Forelimb muscle (tissue), 1 donor: ENCODE measurements around the gene EIF2S3. TPM values are rescaled to one million over a fixed set of nuclear protein-coding genes. Genes with fewer than 3 reads are reported as not detected.
A peak's percentile ranks its signal among the peaks of the same experiment; 100 is the strongest.
"Not testable (repeated sequence)": the region's sequence is repeated elsewhere in the genome, so short reads cannot be mapped to it uniquely, and the experiment has no call there.

ENCODE experiments used
- DNase-seq: peaks from one replicate; pipeline ENCODE4 v3.0.0-alpha.2; 2013; ENCODE audit warnings: low read depth
- polyA plus RNA-seq: library from polyadenylated mRNA; unstranded; fragments of 120-200 nt; gene quantifications from one replicate; pipeline ENCODE4 v1.2.1, GENCODE V29; 2013; ENCODE audit not compliant: insufficient read length

EIF2S3 gene
- 142 TPM for polyA plus RNA-seq

DNA sequence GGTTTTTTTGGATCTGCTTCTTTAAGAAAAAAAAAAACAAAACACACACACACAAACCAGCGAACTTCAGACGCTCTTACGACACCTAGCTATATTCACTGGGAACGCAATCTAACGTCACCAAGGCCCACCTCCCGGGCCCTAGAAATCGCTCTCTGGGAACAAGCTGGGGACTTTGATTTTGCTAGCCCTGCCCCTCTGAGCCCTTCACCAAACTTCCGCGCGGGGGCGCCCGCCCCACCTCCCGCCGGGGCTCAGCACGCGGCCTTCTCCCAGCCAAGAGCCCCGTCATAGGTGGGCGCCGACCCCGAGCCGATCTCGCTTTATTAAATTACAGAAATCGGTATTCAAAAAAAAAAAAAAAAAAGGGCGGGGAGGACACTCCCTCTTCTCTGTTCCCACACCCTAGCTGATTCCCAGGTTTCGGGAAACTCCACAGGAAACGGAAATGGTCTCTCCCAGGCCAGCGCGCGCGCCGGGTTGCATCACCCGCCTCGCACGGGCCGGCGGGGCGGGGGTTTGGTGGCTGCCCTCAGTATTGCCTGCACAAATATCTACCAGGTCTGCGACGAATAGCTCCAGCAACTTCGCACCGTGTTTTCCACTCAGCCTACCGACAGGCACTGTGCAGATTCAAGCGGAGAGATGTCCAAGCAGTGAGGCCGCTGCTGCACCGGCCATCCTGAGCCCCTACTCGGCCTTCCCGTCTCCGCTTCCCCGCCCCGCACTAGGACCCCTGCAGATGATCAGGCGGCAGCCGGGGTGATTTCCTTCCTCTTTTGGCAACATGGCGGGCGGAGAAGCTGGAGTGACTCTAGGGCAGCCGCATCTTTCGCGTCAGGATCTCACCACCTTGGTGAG, at the start of gene EIF2S3:
TSS of gene EIF2S3 (plus strand) at position 775 of the 861 bp plus-strand sequence. CDS start at position 788, 13 bp downstream.
- peak; percentile 96 for DNase-seq

DNA sequence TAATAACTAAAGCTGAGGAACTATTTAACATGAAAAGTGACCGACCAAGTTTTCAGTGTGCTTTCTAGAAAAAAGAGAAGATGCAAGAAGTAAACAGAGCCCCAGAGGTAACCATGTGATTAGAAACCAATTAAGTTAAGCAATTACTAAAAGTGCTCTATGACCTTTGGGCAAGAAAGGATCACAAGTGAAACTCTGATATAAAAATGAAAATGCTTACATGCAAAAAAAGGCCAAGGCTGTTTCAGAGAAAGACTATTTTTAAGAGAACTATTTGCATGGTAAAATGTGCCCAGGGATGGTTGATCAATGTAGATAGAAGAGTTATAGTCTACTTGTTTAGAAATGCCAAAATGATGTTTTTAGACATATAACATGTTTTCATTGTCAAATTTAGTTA, 49.7 kb upstream of the EIF2S3 start:
- DNase-seq, result no peak

- DNase-seq, result no peak
These were observed 48.9 kb upstream of the EIF2S3 start for GRCh38 chrX:24005867-24006266.

DNA sequence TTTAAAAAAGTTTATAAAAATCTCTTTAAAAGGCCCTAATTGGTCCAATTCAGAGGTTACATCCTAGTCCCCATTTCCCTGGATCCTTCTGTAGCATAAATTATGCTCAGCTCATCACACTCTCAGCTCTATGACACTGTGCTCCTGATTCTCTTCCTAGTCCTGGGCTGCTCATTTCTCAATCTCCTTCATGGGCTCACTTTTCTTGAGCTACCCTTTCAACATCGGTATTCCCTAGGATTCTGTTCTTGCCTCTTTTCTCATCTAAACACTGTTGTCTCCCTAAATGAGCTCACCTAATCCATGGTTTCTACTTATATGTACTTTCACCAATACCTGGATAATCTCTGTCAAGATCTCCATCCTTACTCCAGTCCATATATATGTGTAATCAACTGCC, 42.5 kb upstream of the EIF2S3 start:
- DNase-seq, result no peak

DNA sequence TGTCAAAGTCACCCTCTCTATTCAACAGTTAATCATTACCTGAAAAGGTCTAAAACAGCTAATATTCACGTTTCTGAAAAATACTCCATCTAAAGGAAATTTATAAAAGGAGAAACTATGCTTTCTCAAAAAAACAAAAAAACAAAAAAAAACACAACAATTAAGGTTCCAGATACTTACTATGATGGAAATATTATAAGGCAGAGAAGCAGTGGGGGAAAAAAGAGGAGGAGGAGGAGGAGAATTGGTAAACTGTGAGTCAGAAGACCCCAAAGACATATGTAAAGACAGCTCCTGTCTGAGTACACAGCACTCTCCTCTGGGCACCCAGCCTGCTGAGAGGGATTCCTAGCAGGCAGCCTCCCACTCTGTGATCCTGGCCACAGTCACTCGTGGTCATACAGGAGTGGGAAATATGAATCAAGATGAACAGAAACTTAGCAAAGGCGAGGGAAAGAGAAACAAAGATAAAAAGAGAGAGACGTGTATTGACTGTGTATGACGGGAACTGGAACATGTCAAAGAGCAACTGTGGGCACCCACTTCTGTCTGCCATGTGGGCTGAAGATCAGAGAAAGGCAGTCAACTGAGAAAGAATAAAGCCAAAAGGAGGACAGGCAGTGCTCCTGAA, 40.3 kb upstream of the EIF2S3 start:
- DNase-seq, result no peak

DNA sequence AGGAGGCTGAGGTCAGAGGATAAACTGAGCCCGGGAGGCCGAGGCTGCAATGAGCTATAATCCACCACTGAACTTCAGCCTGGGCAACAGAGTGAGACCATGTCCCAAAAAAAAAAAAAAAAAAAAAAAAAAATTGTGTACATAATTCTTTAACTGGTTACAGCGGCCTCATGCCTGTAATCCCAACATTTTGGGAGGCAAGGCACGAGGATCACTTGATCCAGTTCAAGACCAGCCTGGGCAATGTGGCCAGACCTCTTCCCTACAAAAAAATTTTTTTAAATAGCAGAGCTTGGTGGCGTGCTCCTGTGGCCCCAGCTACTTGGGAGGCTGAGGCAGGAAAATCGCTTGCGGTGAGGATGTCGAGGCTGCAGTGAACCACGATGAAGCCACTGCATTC, 37.1 kb upstream of the EIF2S3 start:
- DNase-seq, result no peak

DNA sequence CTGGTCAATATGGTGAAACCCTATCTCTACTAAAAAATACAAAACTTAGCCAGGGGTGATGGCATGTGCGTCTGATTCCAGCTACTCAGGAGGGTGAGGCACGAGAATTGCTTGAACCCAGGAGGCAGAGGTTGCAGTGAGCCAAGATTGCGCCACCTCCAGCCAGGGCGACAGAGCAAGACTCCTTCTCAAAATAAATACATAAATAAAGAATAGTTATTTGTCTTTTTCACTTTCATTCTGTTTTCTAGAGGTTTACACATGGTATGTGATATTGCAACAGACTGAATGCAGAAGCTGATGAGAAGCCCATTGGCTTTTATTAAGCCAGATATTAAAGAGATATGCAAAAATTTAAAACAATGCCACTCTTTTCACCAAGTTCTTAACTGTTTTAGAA, 35.9 kb upstream of the EIF2S3 start:
- DNase-seq, result no peak

- DNase-seq, result no peak
These were observed 35.3 kb upstream of the EIF2S3 start for GRCh38 chrX:24019448-24019847.

GRCh38 chrX:24020306-24020876, 34.4 kb upstream of the EIF2S3 start:
- no peak for DNase-seq

- DNase-seq, result no peak
These were observed 31.2 kb upstream of the EIF2S3 start for GRCh38 chrX:24023544-24023943.

- no peak for DNase-seq
These were observed 30.6 kb upstream of the EIF2S3 start for GRCh38 chrX:24023972-24024669.

DNA sequence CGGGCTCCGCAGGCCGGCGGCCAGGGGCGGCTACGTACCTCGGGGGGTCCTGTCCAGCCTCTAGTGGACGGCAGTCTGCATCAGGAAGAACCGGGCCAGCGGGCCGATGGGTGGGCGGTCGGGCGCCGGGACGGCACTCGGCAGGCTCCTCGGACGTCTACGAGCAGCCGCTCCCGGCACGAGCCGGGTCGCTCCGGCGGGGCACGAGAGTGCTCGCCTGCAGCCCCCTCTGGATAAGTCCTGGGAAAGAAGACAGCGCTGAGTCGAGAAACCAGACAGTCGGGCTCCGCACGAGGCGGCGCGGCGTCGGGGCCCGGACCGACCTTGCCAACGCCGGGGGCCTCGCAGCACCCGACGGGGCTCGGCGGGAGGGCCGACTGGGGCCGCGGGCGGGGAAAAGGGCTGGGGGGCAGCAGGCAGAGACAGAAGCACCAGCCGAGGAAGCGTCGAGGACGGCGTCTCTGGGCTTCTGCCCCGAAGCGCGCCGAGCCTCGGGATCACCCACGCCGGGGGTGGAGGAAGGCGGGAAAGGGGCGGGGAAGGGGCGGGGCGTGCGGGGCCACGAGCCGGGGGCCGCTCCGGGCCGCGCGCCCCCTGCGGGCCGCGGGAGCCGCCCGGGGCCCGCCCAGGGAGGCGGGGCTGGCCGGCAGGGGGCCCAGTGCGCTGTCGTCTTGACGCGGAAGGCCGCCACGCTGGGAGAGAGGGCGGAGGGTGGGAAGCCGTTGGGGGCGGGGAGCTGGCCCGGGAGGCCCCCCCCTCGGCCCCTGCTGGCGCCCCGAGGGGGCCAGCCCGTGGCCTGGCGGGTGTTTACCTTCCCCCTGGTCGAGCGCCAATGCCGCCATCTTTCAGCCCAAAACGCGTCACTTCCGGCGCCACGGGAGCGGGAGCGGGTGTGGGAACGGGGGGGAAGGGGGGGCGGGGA, 29.7 kb upstream of the EIF2S3 start:
- DNase-seq, result peak; percentile 45

GRCh38 chrX:24025741-24026403, 28.9 kb upstream of the EIF2S3 start:
- peak; percentile 69 for DNase-seq

DNA sequence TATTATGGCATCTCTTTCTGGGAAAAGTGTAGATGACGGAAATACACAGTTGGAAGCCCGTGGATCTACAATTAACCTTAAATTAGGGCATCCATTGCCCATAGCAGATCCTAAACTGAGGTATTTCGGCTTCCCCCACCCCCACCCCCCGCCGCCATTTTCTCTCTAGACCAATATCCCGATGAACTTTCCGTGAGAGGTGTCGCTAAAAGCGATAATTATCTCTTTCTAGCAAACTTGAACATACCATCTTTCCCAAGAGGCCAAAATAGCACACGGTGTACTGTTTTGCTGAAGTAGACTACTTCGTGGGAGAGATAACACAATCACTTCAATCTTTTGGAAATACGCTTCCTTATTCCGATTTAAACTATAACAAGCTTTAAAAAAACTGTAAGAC, 28.3 kb upstream of the EIF2S3 start:
- no peak for DNase-seq

DNA sequence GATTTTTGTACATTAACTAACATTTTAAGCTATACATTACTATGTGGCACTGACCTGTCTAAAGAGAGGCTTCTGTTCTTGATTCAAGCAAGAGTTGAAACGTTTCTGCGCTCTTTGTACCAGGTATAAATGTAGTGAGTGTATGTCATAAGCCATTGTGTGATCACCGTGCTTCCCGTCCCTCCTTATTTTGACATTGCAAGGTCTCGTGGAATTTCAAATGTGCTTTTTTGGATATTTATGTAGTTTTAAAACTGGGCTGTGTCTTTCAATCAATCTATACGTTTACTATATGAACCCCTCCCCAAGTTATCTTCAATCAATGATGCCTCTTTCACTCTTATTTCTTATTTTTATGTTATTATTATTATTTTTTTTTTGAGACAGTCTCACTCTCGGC, 27.7 kb upstream of the EIF2S3 start, which contains the start of gene KLHL15:
TSS of gene KLHL15 (minus strand) at position 101 of the 400 bp plus-strand sequence. CDS start 20,493 bp downstream, outside the sequence.
- no peak for DNase-seq

DNA sequence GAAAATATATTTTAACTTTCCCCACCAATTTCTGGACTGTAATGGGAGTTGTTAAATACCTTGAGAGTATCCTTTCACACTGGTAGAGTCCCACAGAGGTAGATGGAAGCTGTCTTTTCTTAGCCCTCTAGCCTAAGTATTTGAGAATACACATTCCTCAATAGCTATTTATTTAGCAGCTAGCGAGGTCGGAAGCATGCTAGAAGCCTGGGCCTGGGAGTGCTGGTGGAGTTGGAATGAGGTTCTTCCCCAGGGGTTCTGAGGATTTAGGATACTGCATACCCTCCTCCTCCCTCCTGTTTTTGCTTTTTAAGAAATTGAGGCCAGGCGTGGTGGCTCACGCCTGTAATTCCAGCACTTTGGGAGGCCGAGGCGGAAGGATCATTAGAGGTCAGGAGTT, 26.8 kb upstream of the EIF2S3 start:
- DNase-seq, result no peak

DNA sequence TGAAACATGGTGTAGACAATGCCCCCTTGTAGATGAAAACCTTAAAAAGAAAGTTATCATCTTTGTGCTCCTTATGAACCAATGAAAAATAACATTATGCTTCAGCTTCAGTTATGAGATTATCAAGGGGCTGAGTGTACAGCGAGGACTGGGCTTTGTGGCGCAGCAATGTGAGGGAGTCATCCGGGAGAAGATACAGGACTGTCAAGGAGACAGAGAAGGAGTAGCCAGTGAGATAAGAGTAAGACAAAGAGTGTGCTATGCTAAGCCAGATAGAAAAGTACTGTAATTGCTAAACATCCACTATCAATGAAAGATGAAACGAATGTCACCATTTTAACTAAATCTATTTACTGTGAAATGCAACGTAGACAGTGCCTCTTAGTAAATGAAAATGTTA, 24.2 kb upstream of the EIF2S3 start:
- no peak for DNase-seq

DNA sequence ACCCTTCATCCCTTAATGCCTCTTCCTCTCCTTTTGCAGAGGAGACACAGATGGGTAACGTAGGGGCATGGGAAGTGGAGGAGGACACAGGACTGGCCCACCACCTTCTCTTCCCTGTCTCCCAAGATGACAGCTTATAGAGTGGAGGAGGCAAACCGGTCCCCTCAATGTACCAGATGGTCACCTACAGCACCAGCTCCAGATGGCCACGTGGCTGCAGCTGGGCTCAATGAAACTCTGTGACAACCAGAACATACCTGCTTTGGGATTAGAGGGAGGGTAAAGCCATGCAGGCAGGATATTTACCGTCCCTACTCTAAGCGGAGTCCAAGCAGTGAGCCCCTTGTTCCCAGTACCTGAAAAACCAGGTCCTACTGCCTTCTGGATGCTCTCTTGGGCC, 20.3 kb upstream of the EIF2S3 start:
- no peak for DNase-seq

GRCh38 chrX:24037729-24038128, 17.0 kb upstream of the EIF2S3 start:
- DNase-seq, result no peak

DNA sequence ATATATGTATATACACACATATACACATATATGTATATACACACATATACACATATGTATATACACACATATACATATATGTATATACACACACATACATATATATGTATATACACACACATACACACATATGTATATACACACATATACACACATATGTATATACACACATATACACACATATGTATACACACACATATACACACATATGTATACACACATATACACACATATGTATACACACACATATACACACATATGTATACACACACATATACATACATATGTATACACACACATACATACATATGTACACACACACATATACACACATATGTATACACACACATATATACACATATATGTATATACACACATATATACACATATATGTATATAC, 8.7 kb upstream of the EIF2S3 start:
- not testable (repeated sequence) for DNase-seq
